GM18858 (cell line): Measurements from ENCODE around the gene LAD1.

Source experiments
- ATAC-seq: cut with Tn5 transposase; IDR thresholded peaks from one replicate; pipeline ENCODE4 v1.9.1; 2021; ENCODE audit not compliant: unreplicated experiment

LAD1 gene

GRCh38 chr1:201399018-201399351, at the start of gene LAD1:
LAD1 (minus strand) TSS chr1:201399324; CDS start chr1:201399306, 18 bp downstream.
- no peak for ATAC-seq

GRCh38 chr1:201447903-201448871, 49.1 kb upstream of the LAD1 start:
- no peak for ATAC-seq

GRCh38 chr1:201445310-201445709, 46.2 kb upstream of the LAD1 start:
- no peak for ATAC-seq

- ATAC-seq: no peak
These were observed 45.7 kb upstream of the LAD1 start for GRCh38 chr1:201444792-201445191.

- ATAC-seq: no peak
These were observed 44.6 kb upstream of the LAD1 start for GRCh38 chr1:201443747-201444146.

- ATAC-seq: no peak
These were observed 37.8 kb upstream of the LAD1 start for GRCh38 chr1:201436969-201437368.

GRCh38 chr1:201436393-201436792, 37.3 kb upstream of the LAD1 start:
- no peak for ATAC-seq

GRCh38 chr1:201434266-201434665, 35.1 kb upstream of the LAD1 start:
- ATAC-seq: no peak

- ATAC-seq: no peak
These were observed 34.5 kb upstream of the LAD1 start for GRCh38 chr1:201433609-201434008.

GRCh38 chr1:201430776-201431175, 31.7 kb upstream of the LAD1 start:
- ATAC-seq: no peak

- no peak for ATAC-seq
These were observed 30.8 kb upstream of the LAD1 start for GRCh38 chr1:201429736-201430501.

- ATAC-seq: no peak
These were observed 28.8 kb upstream of the LAD1 start for GRCh38 chr1:201427963-201428362.

GRCh38 chr1:201426479-201427310, 27.6 kb upstream of the LAD1 start:
- ATAC-seq: no peak

- no peak for ATAC-seq
These were observed 25.0 kb upstream of the LAD1 start for GRCh38 chr1:201424146-201424545.

- no peak for ATAC-seq
These were observed 24.5 kb upstream of the LAD1 start for GRCh38 chr1:201423655-201424054.

GRCh38 chr1:201422436-201423030, 23.4 kb upstream of the LAD1 start:
- no peak for ATAC-seq

GRCh38 chr1:201422026-201422425, 22.9 kb upstream of the LAD1 start:
- ATAC-seq: no peak

- no peak for ATAC-seq
These were observed 21.9 kb upstream of the LAD1 start for GRCh38 chr1:201421041-201421440.

GRCh38 chr1:201420608-201421002, 21.5 kb upstream of the LAD1 start:
- no peak for ATAC-seq

- ATAC-seq: no peak
These were observed 20.9 kb upstream of the LAD1 start for GRCh38 chr1:201419746-201420607.
